ENCODE results near the gene H1-8. TPM values are rescaled to one million over a fixed set of nuclear protein-coding genes. Genes with fewer than 3 reads are reported as not detected.
"Not testable (repeated sequence)": the region's sequence is repeated elsewhere in the genome, so short reads cannot be mapped to it uniquely, and the experiment has no call there.

H1-8 gene, protein sequence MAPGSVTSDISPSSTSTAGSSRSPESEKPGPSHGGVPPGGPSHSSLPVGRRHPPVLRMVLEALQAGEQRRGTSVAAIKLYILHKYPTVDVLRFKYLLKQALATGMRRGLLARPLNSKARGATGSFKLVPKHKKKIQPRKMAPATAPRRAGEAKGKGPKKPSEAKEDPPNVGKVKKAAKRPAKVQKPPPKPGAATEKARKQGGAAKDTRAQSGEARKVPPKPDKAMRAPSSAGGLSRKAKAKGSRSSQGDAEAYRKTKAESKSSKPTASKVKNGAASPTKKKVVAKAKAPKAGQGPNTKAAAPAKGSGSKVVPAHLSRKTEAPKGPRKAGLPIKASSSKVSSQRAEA
- not detected for total RNA-seq

DNA sequence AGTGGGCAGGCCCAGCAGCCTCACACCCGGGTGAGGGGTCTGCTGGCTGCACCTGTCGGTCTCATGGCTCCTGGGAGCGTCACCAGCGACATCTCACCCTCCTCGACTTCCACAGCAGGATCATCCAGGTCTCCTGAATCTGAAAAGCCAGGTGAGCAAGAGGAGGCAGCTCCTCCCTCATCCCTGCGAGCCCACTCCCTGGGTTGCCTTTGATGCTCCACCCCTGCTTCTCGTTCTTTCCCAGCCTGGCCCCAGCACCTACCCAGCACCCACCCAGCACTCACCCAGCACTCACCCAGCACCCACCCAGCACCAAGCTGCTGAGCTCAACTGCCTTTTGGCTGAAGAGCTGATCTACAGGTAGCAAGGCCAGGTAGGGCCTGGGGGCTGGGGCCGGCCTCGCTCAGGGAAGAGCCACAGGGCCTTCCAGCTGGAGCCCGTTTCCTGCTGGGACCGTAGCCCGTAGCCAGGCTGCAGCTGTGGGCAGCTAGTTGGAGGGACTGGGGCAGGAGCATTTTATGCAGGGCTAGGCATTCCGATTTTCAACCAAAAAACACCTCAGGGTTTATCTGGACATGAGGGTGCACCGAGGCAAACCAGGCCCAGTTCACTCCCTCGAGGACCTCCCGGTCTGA, at the start of gene H1-8:
Gene H1-8 (plus strand): TSS at position 20 of the 635 bp plus-strand sequence. CDS start 44 bp downstream, at position 64.
- H3K4me1 Mint-ChIP-seq = no peaks in the 10 kb centered on the region
- peaks cover 2% of the 10 kb centered on the region for H3K27me3 Mint-ChIP-seq
- ChIA-PET CTCF (interaction anchor here (1.5 kb wide), 1 partner anchor 21 kb away, joined by 5 read pairs; no protein-coding TSS in a partner anchor), POLR2A (no interaction called here)
- no peak within 1 kb of the TSS for H3K27ac Mint-ChIP-seq
- no peak within 1 kb of the TSS for H3K4me3 Mint-ChIP-seq
- no peaks in the 10 kb centered on the region for H3K36me3 Mint-ChIP-seq (ENCODE audit: low read depth)
- DNase-seq = no peak
- H3K9me3 Mint-ChIP-seq = no peaks in the 10 kb centered on the region

DNA sequence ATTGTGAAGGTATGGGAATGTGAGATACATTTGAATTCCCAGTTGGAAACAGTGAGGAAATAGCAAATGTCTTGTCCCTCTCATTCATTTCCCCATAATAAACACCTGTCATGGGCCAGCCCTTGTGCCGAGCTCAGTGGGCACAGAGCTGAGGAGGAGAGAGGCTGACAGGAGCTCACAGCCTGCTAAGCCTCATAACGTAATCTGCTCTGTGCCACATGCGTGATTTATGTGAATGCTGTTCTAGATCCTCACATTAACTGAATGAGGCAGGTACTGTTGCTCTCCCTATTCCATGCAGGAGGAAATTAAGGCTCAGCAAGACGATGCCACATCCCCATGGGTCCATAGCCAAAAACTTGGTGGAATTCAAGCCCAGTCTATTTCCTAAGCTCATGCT, 49.8 kb upstream of the H1-8 start:
- no peak overlapping the region for H3K4me3 Mint-ChIP-seq
- ChIA-PET CTCF (interaction anchor here (0.6 to 1.6 kb wide), 5 partner anchors 13 to 93 kb away, joined by 3 to 5 read pairs (median 3); no protein-coding TSS in a partner anchor), POLR2A (no interaction called here)
- H3K9me3 Mint-ChIP-seq = no peaks in the 10 kb centered on the region
- no peak for DNase-seq
- H3K36me3 Mint-ChIP-seq (ENCODE audit: low read depth) = no peaks in the 10 kb centered on the region
- no peaks in the 10 kb centered on the region for H3K27me3 Mint-ChIP-seq
- no peak overlapping the region for H3K27ac Mint-ChIP-seq
- H3K4me1 Mint-ChIP-seq = no peaks in the 10 kb centered on the region

GRCh38 chr3:129494499-129494898, 48.5 kb upstream of the H1-8 start:
- H3K9me3 Mint-ChIP-seq; H3K36me3 Mint-ChIP-seq (ENCODE audit: low read depth); H3K27me3 Mint-ChIP-seq; H3K27ac Mint-ChIP-seq; POLR2A ChIA-PET; DNase-seq; CTCF ChIA-PET; H3K4me3 Mint-ChIP-seq; H3K4me1 Mint-ChIP-seq: not testable (repeated sequence)

- H3K9me3 Mint-ChIP-seq; H3K36me3 Mint-ChIP-seq (ENCODE audit: low read depth); CTCF ChIA-PET; H3K27ac Mint-ChIP-seq; H3K4me1 Mint-ChIP-seq; POLR2A ChIA-PET; H3K27me3 Mint-ChIP-seq; H3K4me3 Mint-ChIP-seq; DNase-seq: not testable (repeated sequence)
These were observed 47.9 kb upstream of the H1-8 start for GRCh38 chr3:129495006-129495639.

DNA sequence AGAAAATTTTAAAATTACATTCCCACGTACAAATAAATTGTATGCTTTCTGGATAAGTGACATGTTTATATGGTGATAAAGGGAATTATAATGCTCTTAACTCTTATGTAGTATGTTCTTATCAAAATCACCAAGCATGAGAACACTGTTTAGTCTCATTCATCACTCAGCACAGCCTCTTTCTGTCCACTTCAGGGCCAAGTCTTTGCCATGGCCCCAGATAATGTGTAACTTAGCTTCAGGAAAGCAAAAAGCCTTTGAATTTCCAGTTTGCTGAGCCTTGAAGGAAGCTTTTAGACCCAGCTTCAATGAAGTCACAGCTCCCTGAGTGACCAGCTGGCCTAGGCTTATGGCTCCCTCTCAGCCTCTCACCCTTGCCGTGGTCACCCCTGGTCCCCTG, 45.1 kb upstream of the H1-8 start:
- H3K4me1 Mint-ChIP-seq; H3K9me3 Mint-ChIP-seq; H3K27me3 Mint-ChIP-seq; H3K36me3 Mint-ChIP-seq (ENCODE audit: low read depth); DNase-seq; POLR2A ChIA-PET; H3K4me3 Mint-ChIP-seq; CTCF ChIA-PET; H3K27ac Mint-ChIP-seq: not testable (repeated sequence)

GRCh38 chr3:129498603-129499488, 44.1 kb upstream of the H1-8 start:
- H3K36me3 Mint-ChIP-seq (ENCODE audit: low read depth); H3K27ac Mint-ChIP-seq; H3K9me3 Mint-ChIP-seq; CTCF ChIA-PET; POLR2A ChIA-PET; H3K27me3 Mint-ChIP-seq; DNase-seq; H3K4me3 Mint-ChIP-seq; H3K4me1 Mint-ChIP-seq: not testable (repeated sequence)

GRCh38 chr3:129499604-129500333, 43.2 kb upstream of the H1-8 start:
- DNase-seq; POLR2A ChIA-PET; H3K4me3 Mint-ChIP-seq; H3K4me1 Mint-ChIP-seq; H3K27me3 Mint-ChIP-seq; H3K27ac Mint-ChIP-seq; H3K9me3 Mint-ChIP-seq; H3K36me3 Mint-ChIP-seq (ENCODE audit: low read depth): not testable (repeated sequence)
- CTCF ChIA-PET = interaction anchor here (0.5 to 1.3 kb wide), 2 partner anchors 10 to 379 kb away, joined by 3 to 4 read pairs; no protein-coding TSS in a partner anchor

DNA sequence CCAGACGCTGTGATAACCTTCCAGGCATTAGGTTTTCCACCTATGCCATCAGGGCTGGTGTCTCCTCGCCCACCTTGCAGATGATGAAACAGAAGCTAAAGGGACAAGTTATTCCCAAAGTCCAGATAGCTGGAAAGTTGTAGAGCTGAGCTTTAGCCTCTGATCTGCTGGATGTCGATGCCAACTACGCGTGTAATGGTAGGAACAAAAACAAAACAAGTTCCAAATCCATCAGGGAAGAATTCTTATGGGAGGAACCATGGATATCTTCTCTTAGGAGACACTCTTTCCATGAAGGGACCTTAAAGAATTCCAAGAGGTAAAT, 42.7 kb upstream of the H1-8 start:
- H3K4me1 Mint-ChIP-seq = no peaks in the 10 kb centered on the region
- POLR2A ChIA-PET = no interaction called here
- H3K4me3 Mint-ChIP-seq = no peak overlapping the region
- no peaks in the 10 kb centered on the region for H3K9me3 Mint-ChIP-seq
- no peak for DNase-seq
- H3K27me3 Mint-ChIP-seq = no peaks in the 10 kb centered on the region
- CTCF ChIA-PET = interaction anchor here (0.5 to 1.3 kb wide), 2 partner anchors 10 to 379 kb away, joined by 3 to 4 read pairs; no protein-coding TSS in a partner anchor
- H3K27ac Mint-ChIP-seq = no peak overlapping the region
- no peaks in the 10 kb centered on the region for H3K36me3 Mint-ChIP-seq (ENCODE audit: low read depth)

GRCh38 chr3:129501630-129502029, 41.3 kb upstream of the H1-8 start:
- DNase-seq = no peak
- H3K4me1 Mint-ChIP-seq = no peaks in the 10 kb centered on the region
- no peak overlapping the region for H3K27ac Mint-ChIP-seq
- ChIA-PET POLR2A (no interaction called here), CTCF (interaction anchor here (0.6 kb wide), 1 partner anchor 116 kb away, joined by 3 read pairs; no protein-coding TSS in a partner anchor)
- no peaks in the 10 kb centered on the region for H3K36me3 Mint-ChIP-seq (ENCODE audit: low read depth)
- no peak overlapping the region for H3K4me3 Mint-ChIP-seq
- H3K9me3 Mint-ChIP-seq = no peaks in the 10 kb centered on the region
- no peaks in the 10 kb centered on the region for H3K27me3 Mint-ChIP-seq

DNA sequence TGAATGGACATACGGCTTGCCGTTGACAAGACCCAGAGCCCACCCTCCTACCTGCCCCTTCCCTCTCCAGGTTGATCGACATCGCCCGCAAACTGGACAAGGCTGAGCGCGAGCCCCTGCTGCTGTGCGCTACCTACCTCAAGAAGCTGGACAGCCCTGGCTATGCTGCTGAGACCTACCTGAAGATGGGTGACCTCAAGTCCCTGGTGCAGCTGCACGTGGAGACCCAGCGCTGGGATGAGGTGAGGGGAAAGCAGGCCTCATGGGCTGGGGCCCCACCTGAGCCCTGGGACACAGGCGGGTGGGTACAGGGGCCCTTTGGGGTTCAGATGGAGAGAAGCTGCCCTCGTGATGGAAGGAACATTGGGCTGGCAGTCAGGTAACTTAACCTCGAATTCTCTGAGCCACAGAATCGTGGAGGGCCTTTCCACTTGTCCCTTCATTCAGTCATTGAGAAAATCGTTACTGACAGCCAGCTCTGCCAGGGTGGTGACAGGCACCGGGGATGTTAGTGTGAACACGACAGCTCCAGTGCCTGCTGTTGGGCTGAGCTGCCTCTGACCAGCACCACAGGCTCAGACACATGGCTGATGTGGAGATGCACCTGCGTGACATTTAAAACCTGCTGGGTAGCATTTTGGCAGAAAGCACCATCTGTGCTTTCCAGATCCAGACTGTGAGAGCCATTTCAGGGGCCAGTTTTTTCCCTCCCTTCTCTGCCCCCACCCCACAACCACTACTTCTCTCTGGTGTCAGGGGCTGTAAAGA, 40.1 kb upstream of the H1-8 start:
- DNase-seq = no peak
- POLR2A ChIA-PET = no interaction called here
- CTCF ChIA-PET = no interaction called here
- Mint-ChIP-seq H3K4me3 (no peak overlapping the region), H3K27ac (no peak overlapping the region), H3K9me3 (no peaks in the 10 kb centered on the region), H3K36me3 (ENCODE audit: low read depth) (no peaks in the 10 kb centered on the region), H3K4me1 (no peaks in the 10 kb centered on the region), H3K27me3 (no peaks in the 10 kb centered on the region)

DNA sequence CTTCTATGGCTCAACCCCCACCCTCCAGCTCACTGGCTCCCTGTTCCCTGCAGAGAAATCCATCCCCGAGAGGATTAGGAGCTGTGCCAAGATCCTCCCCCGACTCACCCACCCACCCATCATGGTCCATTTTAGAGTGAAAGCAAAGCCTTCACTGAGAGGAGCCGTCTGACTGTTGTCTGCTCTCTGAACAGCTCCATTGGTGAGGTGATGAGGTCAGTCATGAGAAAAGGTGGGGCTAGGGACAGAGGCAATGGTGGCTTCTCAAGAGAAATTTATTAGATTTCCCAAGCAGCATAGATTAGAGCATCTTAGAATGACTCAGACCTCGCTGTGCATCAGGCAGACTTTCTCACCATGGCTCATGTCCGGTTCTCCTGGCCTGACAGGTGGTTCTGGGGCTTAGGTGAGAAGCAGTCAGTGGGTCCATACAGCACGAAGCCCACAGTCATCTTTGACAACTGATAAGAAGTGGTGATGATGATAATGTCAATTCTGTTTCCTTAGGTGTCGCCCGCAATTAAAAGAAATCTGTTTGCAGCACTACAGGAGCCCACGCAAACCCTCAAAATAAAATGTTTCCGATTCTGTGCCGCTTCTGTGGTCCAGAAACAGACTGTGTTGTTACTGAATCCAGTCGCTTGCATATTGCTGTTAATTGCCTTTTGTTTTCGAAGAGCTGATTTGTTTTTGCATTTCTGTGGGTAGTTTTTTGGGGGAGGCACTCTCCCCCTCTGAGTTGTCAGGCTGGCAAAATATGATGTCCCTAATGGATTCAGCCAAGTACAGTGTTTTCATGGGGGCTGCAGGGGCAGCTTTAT, 39.3 kb upstream of the H1-8 start:
- Mint-ChIP-seq H3K4me3 (no peak overlapping the region), H3K27me3 (no peaks in the 10 kb centered on the region), H3K27ac (no peak overlapping the region), H3K36me3 (ENCODE audit: low read depth) (no peaks in the 10 kb centered on the region), H3K9me3 (no peaks in the 10 kb centered on the region), H3K4me1 (no peaks in the 10 kb centered on the region)
- ChIA-PET POLR2A (no interaction called here), CTCF (no interaction called here)
- no peak for DNase-seq
